SH-SY5Y (cell line): ENCODE measurements around the gene NXT1.

Experiments
- GATA2 ChIP-seq: IDR thresholded peaks from 2 replicates; pipeline ENCODE4 v1.6.1; 2011; ENCODE audit warnings: mild to moderate bottlenecking, low read depth, low read length
- GATA3 ChIP-seq: IDR thresholded peaks from 2 replicates; pipeline ENCODE4 v1.6.1; 2011; ENCODE audit warnings: low read depth, mild to moderate bottlenecking, low read length, moderate library complexity

NXT1 gene

DNA sequence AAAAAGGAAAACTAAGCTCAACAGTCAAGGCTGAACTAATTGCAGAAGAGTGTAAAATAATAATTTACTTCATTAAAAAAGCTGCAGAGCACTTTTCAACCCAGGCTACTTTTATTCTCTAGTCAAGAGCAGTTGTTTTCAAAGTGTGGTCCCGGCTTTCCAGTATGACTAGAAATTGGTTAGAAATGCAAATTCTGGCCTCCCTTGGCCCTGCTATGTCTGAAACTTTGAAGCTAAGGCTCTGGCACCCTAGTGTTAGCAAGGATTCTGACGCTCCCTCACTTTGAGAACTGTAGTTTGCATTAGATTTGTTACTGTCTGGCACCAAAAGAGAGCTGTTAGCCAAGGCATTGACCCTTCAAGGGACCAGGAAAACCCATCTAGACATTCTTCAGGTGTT lies 9.5 kb upstream of the NXT1 start:
- no peak for TF ChIP-seq GATA2
- no peak for TF ChIP-seq GATA3

DNA sequence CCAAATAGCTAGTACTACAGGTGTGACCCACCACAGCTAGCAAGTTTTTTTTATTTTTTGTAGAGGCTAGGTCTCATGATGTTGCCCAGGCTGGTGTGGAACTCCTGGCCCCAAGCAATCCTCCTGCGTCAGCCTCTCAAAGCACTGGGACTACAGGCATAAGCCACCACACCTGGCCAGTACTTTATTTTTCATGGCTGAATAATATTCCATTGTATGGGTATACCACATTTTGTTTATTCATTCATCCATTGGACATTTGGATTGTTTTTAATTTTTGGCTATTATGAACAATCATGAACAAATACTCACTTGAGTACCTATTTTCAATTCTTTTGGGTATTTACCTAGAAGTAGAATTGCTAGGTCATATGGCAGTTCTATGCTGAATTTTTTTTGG lies 7.0 kb upstream of the NXT1 start:
- no peak for TF ChIP-seq GATA3
- TF ChIP-seq GATA2: no peak

DNA sequence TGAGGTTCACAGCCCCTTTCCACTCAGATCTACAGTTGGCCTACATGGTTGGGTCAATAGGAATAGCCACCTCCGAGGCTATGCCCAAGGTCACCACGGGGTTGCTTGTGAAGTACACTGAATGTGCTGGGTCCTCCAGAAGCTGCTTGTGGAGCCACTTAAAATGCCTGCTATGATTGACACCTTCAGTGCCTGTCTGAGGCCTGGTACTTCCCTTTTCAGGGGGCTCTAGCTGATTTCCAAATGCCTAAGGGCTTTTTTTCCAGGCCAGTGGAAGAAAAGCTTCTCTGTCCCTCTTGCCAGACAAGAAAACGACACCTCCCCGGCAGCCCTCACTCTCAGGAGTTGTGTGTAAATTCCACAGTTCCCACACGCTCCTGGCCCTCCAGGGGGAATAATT lies 6.3 kb upstream of the NXT1 start:
- TF ChIP-seq GATA3: no peak
- no peak for TF ChIP-seq GATA2

DNA sequence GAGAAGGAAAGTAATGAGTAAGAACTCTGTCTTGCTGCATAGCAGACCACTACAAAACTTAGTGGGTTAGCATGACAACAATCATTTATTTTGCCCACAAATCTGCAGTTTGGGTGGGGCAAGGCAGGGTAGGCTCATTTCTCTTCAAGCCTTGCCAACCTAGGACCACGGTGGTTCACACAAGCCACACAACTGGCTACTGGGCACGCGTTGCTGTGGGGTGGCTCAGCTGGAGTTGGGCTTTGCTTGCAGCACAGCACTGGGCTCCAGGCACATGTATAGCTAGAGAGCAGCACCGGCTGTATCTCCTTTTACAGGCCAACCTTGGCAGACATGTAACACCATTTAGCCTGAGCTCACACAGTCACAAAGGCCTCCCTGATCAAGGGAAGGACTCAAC lies 4.6 kb upstream of the NXT1 start:
- no peak for TF ChIP-seq GATA2
- TF ChIP-seq GATA3: no peak

DNA sequence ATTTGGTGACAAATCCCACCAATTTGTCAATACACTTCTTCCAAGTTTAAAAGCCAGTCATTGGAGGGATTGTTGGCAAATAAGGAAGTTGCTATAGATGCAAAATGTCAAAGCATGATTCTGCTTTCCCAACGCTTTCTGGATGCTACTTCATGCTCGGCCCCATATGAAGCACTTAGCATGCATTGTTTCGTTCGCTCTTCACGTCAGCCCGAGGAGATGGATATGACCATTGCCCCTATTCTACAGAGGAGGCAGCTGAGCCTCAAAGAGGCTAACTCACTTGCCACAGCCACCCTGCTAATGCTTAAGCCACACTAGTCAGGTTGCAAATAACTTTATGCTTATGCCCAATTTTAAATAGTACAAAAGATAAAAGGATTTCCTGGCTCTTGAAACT lies 2.8 kb upstream of the NXT1 start:
- TF ChIP-seq GATA2: no peak
- no peak for TF ChIP-seq GATA3

DNA sequence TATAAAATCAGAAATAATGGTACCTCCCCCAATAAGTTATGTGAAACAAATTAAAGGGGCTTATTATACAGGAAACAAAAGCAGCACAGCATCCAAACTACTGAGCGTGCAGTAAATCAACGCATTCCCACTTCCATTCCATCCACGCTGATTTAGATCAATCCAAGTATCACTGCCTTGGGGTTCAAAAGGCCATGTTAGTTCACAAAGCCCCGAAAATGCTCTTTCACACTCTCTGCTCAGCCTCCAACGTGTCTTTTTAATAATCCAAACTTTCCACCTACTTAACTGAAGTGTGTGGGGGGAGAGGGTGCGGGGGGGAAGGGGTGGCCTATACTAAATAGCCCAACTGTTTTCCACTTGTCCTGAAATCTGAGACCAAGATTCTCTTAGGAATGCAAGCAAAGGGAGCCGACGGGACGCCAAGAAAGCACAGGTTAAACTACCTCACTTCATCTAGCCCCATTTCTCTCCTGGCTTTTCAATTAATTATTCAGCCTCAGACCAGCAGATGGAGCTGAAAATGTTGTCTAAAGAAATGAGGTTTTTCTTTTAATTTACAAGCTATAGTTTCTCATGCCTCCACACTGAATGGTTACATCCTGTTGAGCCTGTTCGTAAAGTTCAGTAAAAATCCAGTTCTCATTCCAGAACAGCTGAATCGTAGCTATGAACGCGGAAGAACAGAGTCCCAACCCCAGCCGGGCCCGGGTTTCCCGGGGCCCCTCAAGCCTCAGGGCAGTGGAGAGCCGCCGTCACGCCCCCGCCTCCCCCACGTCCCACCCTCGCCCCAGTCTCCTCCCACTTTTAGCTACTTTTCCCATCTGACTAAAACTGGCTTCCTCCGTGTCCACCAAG lies 1.0 kb upstream of the NXT1 start:
- TF ChIP-seq GATA3 (no peak), GATA2 (no peak)

DNA sequence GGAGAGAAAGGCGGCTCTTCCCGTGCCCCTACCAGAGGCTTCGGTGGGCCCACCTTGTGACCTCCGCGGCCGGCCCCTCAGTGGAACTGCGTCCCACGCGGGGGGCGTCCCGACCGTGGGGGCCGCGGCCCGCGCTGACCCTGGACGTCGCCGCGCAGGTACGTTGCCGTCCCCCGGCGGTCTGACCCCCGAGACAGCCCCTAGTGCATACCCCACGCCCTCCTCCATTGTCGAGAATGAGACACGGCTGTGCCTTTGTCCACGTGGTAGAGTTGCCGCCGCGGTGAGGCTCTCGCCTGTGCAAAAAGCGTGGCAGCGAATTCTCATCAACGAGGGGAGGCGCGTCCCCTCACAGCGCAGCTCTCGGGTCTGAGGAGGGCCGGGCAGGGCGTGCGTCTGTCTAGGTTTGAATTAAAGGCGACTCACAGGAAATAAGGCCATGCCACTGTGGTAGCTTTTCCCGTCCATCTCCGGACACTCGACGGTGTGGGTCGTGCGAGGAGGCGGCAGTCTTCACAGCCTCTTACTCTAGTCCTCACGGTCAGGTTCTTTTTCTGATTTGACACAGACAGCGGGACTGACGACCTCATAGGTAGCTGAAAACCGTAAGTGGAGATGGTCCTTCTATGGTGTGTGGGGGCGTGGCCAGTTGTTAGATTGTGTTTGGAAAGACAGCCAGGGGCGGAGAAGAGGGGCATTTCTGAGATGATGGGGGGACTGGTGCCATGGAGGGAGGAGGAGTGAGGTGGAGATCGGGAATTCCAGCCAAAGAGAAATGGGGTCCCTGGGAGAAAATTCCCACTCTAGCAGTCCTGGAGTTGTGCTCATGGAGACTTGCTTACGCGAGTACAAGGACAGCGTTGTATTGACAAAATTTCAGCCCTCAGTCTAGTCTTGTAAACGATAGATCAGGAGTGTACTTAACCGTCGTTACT lies 580 bp downstream of the NXT1 start:
- no peak for TF ChIP-seq GATA2
- TF ChIP-seq GATA3: no peak

DNA sequence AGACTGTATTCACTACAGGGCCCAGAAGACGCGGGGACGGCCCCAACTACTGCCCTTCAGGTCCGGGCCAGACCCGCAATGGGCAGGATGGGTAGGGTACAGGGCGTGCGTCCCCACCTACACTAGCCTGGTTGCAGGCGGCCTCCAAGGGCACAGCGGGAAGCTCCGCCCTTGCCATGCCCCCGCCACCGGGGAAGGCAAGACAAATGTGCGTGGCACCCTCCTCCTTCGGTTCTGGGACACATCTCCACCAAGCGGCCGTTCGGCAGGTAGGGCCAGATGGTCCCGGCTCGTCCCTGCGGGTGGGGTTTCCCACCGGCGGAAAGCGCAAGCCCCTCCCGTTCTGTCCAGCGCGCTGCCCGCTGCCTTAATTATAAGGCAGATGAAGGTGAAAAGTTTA lies 5.6 kb downstream of the NXT1 start:
- no peak for TF ChIP-seq GATA2
- TF ChIP-seq GATA3: no peak

DNA sequence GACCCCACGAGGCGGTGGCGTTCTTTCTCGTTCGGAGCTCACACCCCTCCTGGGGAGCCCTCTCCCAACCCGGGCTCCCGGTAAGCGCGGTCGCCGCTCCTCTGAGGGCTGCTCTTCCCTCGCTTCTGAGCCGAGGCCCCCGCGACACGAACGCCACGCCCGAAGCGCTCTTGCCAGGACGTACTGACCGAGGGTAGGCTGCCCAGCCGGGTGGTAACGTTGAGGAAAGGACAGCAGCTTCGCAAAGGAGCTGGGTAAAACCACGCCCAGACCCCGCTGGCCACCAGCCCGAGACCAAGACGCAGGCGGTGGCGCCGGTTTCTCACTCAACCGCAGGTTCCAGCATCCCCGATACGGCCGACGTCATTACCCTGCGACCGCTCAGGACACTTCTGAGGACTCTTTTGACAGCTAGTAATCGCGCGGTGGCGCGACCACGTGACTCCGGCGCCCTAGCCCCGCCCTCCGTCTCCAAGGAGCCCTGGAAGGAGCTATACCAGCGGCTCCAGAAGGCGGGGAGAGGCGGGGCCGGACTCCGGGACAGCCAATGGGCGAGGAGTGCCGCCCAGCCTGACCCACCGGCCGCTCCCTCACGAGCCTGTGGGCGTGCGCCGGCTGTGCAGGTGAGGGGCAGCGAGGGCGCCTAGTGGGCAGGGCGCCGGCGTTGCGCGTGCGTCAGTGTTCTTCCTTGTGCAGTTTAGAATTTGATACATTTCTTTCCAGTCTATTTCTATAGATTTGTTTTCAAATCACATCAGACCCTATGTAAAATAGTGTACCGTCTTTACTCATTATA lies 7.4 kb downstream of the NXT1 start:
- TF ChIP-seq GATA3 (no peak), GATA2 (0 out of 2 replicates have a peak, but pooled peaks have one; percentile 12)

DNA sequence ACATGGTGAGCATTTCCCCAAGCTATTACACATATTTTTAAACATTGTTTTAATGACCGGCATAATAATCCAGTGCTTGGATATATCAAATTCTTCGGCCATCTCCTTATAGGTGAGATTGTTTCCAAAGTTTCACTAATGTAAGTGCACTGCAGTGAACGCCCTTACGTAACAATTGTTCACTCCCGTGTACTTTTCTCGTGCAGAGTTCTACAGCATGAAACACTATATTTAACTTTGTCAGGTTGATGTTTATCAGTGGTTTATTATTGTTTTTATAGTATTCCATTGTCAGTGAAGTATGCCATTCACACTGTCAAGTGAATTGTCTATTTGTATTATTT lies 7.9 kb downstream of the NXT1 start:
- TF ChIP-seq GATA2 (no peak), GATA3 (no peak)

DNA sequence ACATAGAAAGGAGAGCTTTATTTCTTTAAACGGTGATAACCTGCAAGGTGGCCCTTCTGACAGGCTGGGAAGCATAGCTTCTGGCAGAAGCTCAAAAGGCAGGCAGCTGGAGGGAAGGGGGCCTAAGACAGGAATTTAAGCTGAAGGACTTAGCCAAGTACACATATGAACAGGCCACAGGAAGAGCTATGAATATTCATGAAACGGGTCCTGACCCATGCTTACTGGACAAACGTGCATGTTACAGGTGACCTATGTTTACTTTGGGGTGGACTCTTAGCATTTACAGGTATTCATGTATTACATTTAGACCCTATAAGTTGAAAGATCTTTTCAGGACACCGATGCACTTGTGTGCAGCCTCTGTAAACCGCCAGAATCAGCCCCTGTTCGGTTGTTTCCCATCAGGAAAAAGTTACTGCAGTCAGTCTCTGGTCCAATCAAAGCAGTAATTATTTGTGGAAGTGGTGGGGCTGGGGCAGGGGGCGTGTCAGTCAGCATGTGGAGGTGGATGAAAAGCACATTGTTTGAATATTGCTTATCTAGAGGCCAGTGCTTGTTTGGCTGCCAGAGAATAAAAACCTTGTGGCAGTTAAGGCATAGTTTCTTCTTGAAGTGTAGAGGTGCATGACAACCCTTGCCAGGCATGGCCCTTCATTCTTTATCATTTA lies 8.5 kb downstream of the NXT1 start:
- TF ChIP-seq GATA3: no peak
- TF ChIP-seq GATA2: no peak

DNA sequence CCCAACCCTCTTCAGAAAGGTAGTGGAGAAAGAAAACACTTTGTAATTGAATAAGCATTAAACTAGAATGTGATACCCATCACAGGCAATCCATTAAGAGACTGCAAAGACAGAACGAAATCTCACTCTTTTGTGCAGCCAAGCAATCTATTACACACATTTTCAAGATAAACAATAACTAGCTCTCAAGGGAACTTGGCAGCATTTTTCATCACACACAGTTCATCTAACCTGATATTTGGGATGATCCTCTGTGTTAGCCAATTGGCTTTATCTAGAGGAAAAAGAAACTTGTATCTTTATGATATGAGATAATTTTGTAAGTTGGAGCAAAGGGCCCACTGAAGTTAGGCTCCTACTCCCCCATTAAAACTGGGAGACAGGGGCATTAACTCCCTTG lies 9.9 kb downstream of the NXT1 start:
- TF ChIP-seq GATA2: no peak
- no peak for TF ChIP-seq GATA3

DNA sequence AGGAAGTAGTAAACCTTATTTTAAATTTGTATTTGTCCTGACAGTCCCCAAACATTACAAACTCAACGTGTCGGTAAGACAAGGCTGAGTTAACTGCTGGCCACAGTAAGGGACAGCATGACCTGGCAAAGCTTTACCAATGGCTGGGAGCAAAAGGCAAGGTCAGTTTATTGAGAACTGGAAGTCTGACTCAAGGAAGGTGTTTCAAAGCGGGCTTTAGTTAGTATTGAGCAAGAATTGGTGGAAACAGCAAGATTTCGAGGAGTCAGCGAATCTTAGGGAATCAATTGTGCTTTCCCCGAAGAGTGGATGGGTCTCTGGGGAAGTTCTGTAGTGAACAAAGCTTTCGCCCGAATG lies 10.5 kb downstream of the NXT1 start:
- TF ChIP-seq GATA3: no peak
- TF ChIP-seq GATA2: no peak
